RKO (cell line): ENCODE measurements around the gene USP49.

Experiments used
- DNase-seq: peaks from one replicate; pipeline ENCODE4 v3.0.0-alpha.2; 2016; ENCODE audit warnings: low spot score

The USP49 gene

GRCh38 chr6:41779788-41780550 lies 115.2 kb downstream of the USP49 start, which contains the start of gene FRS3:
Gene FRS3 (minus strand): TSS chr6:41779900. CDS start chr6:41776987, 2,913 bp downstream.
- DNase-seq: peak; percentile 95

DNA sequence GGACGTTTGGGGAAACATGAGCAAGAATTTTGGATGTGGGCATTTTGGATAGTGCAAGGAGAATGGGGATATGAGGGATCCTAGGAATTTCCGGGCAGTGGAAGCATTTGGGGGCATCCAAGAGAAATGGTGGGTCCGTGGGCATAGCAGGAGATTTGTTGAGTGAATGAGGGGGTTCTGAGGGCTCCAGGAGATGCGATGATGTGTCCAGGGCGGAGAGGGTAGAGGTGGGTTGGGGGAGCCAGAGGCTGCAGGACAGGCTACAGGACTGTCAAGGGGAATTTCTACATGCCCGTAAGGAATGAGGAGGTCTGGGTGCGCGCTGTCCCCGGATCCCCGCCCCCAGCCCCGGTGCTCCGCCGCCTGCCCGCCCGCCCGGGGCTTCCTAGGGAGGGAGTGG lies 115.8 kb downstream of the USP49 start:
- no peak for DNase-seq

DNA sequence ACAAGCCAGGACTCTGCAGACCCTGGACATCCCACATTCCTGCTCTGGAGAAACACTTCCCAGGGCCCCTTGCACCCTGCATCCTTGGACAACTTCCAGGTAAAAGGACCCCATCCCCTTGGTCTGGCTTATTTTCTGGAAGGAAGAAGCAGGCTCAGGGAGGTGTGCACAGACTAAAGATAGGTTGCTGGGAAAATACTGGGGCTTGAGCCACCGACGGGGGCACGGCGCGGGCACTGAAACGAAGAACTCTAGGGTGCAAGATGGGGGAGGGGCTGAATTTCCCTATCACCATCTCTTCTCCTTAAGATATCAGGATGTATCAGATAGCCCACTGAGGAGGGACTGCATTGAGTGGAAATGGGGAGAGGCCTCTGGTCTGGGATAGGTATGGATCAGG lies 116.3 kb downstream of the USP49 start:
- no peak for DNase-seq

DNA sequence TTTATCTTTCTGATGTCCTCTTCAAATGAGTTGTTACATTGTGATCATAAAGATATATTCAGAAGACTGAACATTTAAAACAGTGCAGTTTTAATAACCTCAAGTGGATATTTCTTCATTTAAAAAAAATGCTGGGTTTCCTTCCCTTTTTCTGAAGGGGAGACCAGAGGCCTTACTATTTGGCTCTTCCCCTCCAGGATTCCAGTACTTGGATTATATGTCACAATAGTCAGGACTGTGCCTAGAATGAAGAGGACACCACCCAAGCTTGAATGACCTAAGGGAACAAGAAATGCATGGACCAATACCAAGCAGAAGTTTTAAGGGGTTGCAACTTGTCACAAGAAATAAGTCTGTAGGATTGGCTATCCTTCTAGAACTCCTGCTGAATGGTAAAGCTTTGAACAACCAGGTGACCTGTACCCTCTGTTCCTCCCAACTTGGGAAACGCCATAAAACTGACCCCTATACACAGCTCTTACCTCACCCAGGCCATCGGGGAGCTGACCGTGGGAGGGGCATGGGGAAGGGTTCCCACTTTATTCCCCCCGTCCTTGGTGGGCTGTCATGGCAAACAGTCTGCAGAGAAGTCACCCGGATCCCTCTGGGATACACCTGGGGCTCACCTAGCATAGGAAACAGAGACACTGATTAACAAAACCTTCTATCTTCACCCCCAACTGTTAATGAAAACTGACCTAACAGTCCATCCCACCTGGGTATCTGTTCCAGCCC lies 117.5 kb downstream of the USP49 start:
- no peak for DNase-seq

DNA sequence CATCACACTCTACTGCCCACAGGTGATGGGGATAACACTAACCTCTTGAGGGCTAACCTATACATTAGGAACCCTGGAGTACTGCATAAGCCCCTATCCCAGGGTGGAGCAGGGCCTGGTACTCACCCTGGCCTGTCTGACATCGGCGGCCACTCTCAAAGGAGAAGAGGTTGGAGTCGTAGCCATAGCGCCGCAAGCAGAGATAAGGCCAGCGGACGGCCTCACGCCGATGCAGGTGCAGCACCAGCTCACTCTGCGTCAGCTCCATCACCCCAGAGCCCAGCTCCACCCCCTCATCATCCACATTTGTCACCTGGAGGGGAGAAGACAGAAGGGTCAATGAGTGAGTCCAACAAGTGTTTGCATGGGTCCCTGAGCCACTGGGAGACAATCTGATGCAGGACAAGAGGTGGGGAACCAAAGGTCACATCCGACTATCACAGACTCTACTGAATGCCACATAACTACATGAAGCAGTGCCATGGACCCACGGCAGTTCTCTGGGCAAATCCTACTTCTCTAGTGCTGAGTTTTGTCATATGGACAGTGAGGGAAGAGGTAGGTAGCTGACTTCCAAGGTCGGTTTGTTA lies 119.8 kb downstream of the USP49 start:
- no peak for DNase-seq

- DNase-seq: no peak
These were observed 120.3 kb downstream of the USP49 start for GRCh38 chr6:41774841-41775240.

GRCh38 chr6:41771058-41771983 lies 123.9 kb downstream of the USP49 start:
- no peak for DNase-seq

GRCh38 chr6:41770381-41771057 lies 124.7 kb downstream of the USP49 start:
- DNase-seq: no peak

DNA sequence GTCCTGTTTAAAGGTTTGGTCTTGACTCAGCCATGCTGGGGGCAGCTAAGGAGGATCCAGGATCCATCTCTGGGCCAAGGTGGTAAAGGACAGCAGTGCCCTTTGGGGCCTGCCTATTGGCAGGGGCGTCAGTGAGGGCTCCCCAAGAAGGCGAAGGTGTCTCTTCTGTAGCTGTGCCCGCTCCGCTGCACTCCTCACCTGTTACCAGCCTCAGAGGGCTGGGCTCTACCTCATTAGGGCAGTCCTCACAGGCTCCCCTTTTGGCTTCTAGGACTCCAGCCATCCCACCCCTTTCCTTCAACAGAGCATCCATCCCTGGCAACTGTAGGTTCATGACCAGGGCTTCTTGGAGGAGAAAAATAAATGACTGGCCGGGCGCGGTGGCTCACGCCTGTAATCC lies 125.8 kb downstream of the USP49 start:
- no peak for DNase-seq

- DNase-seq: no peak
These were observed 126.4 kb downstream of the USP49 start for GRCh38 chr6:41768545-41769308.

- DNase-seq: no peak
These were observed 127.9 kb downstream of the USP49 start for GRCh38 chr6:41767112-41767833.

- peak; percentile 42 for DNase-seq
These were observed 129.0 kb downstream of the USP49 start for GRCh38 chr6:41766043-41766664.

DNA sequence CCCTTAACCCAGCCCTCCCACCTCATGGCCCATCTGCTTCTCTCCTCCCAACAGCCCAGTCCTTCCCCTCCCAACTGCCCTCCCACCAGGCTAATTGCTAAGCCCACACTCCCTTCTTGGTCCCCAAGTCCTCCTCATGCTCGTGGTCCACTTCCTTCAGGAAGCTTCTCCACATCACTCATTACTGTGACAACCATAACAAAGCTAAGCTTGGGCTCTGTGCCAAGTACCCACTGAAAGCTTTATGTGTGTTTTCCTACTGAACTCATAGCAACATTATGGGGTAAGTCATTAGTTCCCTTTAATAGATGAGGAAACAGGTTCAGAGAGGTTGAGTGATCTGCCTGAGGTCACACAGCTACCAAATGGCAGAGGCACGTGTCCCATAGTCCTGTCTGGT lies 131.7 kb downstream of the USP49 start:
- DNase-seq: no peak

DNA sequence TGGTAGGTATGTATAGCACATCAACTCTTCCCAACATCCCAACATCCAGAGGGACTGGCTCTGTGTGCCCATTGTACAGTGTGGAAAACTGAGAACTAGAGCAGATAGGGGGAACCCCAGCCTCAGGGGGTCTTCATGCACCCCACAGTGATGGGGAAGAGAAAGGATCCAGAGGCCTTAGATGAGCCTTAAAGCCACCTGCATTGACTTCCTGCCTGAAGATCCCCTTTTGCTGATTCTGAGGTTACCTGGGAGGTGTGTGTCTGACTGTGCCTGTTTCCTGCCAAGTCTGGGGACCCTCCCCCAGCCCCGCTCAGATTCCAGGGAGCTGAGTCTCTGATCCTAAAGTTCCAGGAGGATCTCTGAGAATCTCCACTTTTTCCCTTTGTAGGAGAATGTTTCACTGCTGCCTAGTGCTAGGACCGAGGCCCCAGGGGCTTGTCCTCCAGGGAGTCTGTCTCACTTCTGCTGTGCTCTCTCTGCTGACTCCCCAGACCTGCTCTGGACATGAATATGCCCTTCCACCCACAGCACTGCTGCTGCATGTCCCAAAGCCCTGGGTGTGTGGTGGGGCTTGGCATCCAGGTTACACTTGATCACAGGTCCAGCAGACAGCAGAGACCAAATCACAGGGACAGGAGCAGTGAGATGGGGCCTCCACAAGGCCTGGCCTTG lies 135.1 kb downstream of the USP49 start:
- no peak for DNase-seq

GRCh38 chr6:41759106-41759904 lies 135.9 kb downstream of the USP49 start:
- DNase-seq: no peak

- DNase-seq: no peak
These were observed 136.5 kb downstream of the USP49 start for GRCh38 chr6:41758641-41759035.

DNA sequence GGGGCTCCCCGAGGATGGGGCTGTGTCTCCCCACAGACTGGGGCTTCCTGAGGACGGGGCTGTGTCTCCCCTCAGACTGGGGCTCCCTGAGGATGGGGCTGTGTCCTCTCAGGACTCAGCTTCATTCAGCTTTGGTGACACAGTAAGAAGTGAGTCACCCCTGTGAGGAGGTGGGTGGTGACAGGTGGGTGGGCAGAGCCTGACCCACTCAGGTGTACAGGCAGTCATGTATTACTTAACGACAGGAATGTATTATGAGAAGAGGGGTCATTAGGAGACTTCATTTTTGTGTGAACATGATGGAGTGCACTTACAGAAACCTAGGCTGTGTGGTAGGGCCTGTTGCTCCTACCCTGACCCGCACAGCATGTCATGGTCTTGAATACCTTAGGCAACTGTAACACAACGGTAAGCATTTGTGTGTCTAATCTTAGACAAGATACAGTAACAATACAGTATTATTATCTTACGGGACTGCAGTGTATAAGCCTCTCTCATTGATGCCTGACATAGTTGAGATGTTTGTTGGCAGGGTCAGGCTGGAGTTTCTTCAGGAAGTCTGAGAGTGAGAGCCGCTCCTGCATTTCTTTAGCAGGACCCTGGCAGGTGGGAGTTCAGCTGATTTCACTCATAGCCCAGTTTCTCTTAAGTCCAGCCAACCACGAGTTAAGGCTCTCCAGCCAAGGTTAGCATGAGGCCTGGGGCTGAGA lies 137.1 kb downstream of the USP49 start:
- no peak for DNase-seq
